Measurements from ENCODE around the gene YWHAQ.
"Not testable (repeated sequence)": the region's sequence is repeated elsewhere in the genome, so short reads cannot be mapped to it uniquely, and the experiment has no call there.

Gene YWHAQ

DNA sequence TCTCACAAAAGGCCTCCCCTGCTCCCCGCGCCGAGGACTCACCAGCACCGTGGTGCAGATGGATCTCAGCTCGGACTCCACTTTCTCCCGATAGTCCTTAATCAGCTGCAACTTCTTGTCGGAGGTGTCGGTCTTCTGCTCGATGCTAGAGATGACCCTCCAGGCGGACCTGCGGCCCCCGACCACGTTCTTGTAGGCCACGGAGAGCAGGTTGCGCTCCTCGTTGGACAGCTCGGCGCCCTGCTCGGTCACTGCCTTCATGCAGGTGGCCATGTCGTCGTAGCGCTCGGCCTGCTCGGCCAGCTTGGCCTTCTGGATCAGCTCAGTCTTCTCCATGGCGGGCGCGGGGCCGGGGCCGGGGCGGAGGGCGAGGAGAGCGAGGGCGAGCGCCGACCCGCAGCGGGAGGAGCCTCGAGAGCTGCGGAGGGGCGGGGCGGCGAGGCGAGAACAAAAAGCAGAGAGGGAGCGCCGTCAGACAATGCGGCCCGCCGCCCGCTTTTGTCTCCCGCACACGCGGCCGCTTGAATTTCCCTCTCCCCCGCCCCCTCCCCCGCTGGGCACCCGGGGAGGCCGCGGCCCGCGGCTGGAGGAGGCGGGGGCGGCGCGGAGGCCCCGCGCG is 571 bp downstream of the YWHAQ start:
- peak; percentile 93 for DNase-seq

DNA sequence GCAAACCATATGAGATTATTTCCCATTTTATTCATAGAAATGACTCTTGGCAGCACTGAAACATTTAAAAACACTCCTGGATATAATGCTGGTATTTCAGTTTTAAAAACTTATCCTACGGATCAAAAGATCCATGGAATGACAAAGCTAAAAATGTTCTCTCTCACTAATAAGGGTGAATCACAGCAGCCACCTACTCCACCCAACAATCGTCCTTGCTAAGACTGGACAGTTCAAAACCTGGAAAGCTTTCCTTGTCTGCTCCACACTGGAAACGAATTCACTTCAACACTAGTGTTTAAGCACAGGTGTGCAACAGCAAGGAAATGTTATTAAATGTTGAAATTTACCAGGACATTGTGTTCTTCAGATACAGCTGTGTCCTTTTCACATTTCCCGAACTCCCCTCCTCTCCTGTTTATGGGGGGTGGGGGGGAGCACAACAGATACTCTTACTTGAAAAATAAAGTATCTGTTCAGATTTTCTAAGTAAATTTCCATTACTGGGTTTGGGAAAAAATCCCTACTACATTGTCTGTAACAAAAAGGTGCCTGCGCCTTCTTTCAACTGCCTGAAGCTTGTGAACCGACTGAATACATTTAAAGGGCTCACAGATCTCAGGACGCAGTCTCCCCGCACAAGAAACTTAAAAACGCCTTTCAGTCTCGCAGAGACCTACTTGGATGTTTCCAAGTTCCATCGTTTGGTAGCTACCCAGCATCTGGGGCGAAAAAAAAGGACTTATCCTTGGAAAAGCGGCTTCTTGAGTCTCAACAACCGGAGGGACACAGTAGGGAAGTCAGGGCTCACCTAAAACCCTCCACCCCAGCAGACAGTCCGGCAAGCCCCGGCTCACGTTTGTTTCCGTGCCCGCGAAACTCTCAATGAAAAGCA is 1.3 kb downstream of the YWHAQ start:
- no peak for DNase-seq

DNA sequence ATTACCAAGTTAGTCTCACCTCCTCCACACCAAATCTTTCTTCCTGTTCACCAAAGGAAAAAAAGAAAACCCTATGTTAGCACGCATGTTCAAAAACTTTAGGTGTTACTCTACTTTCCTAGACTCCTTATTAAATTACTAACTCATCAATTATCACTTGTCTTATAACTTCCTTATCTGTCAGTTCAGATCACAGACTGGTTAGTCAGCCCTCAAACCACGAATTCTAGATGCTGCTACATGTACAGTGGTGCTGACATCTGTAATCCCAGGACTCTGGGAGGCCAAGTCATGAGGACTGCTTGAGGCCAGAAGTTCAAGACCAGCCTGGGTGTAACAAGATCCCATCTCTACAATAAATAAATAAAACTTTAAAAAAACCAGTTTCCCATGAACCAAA is 3.5 kb downstream of the YWHAQ start:
- no peak for DNase-seq

DNA sequence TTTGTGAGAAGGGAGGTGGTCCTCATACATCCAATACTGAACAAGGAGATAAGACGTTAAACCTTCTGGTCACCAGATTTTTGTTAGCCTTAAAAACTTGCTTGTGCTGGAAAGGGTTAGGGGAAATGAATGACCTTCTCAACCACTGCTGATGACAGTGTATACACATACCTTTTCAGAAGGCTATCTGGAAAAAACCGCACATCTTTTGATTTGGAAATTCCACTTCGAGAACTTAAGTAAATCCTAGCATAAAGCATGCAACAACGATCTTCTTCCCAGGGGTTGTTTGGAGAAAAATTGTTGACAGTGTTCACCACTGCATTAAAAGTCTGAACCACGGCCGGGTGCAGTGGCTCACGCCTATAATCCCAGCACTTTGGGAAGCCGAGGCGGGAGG is 7.6 kb downstream of the YWHAQ start:
- DNase-seq = no peak

DNA sequence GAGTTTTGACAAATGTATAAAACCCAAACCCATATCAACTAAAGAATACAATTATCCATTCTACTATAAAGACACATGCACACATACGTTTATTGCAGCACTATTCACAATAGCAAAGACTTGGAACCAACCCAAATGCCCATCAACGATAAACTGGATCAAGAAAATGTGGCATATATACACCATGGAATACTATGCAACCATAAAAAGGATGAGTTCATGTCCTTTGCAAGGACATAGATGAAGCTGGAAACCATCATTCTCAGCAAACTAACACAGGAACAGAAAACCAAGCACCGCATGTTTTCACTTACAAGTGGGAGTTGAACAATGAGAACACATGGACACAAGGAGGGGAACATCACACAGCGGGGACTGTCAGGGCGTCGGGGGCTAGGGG is 9.1 kb downstream of the YWHAQ start:
- DNase-seq = not testable (repeated sequence)

DNA sequence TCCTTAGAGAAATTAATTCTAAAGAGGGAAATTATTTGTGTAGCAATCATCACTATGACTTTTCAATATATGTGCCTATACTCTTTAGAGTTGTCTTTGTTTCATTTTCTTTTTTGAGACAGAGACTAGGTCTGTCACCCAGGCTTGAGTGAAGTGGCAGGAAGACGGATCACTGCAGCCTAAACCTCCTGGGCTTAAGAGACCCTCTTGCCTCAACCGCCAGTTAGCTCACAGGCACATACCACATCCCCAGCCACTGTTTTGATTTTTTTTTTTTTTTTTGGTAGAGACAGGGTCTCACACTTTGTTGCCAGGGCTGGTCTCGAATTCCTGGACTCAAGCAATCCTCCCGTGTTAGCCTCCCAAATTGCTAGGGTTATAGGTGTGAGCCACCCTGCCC is 12.4 kb downstream of the YWHAQ start:
- no peak for DNase-seq

DNA sequence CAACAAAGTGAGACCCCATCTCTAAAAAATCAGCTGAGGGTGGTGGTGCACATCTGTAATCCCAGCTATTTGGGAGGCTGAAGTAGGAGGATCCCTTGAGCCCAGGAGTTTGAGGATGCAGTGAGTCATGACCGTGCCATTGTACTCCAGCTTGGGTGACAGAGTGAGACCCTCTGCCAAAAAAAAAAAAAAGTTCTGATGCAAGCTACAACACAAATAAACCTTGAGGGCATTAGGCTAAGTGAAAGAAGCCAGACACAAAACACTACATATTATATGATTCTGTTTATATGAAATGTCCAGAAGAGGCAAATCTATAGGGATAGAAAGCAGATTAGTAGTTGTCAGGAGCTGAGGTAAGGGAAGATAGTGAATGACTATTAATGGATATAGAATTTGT is 13.0 kb downstream of the YWHAQ start:
- DNase-seq = no peak

DNA sequence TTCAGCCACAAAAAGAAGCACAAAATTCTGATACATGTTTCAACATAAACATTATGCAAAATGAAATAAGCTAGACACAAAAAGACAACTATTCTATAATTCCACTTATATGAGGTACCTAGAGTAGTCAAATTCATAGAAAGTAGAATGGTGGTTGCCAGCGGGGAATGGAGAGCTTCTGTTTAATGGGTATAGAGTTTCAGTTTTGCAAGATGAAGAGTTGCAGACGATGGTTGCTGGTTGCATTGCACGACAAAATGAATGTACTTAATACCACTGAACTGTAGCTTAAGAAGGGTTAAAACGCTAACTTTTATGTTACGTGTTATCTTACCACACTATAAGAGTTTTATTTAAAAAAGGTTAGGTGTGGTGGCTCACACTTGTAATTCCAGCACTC is 13.5 kb downstream of the YWHAQ start:
- no peak for DNase-seq

DNA sequence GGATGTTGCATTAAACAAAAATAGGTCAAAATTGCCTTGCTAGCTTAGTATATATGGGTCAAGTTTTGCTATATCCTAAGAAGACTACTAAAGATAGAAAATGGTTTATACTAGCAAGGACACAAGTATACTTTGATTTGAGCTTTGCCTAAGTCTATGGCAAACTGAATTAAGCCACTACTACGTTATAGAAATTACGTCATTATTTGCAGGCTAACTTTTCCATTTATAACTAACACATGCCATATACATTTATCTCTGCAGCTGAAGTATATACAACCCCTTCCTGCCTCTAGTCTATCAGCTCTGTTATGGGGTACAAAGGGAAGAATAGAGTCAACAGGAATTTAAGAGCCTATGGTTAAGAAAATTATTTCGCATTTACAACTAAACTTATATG is 16.2 kb downstream of the YWHAQ start:
- no peak for DNase-seq

DNA sequence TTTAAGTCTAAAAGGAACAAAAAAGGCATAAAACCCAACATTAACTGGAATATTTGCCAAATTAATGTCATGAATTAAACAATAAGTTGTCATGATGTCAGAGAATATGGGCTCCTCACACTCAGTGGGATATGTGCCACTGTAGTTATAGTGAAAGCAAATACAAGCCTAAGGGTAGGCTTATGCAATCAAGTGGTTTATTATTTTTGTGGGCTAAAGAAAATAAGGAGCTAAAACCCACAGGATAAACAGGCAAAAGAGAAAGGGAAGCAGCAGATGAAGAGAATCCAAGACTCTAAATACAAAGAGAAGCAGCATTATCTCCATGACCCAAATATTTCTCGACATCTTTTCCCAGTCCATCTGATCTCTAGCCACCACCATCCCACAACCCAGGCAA is 17.5 kb downstream of the YWHAQ start:
- DNase-seq = no peak

DNA sequence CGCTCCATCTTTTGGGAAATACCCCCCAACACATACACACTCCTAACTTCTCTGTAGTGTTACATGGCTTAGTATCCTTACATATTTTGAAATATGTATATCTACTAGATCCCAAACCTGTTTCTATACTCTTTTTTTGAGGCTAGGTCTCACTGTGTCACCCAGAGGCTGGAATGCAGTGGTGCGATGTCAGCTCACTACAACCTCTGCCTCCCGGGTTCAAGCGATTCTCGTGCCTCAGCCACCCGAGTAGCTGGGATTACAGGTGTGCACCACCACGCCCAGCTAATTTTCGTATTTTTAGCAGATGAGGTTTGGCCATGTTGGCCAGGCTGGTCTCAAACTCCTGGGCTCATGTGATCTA is 19.3 kb downstream of the YWHAQ start:
- not testable (repeated sequence) for DNase-seq

DNA sequence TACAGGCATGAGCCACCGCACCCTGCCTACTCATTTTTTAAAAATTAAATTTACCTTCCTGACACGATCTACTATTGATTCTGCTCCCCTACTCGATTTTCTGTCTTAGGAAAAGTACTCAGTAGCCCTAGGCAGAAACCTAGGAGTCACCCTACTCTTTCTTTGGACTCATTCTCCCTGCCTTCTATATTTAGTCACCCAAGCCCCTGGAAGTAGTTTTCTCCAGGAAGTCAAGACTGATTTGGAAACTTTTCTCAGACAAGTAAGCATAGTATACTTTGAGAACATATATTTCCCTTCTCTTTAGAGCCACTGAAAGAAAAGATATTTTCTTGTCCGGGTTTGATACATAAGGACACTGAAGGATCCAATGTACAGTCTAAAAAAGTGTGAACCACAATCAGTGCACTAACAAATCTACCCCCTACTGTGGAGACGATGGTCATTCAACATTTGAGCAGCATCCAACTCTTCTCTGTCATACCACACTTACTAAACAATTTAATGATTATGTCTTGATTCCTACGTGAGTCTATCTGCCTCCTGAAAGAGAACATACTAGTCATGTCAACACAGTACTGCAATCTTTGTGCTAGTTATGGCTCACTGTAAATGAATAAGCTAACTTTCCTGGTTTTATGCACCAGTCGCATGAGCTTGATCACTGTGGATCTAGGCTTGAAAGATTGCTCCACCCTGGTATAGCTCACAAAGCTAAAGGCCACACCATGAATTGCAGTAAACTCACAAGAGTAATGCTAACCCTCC is 19.8 kb downstream of the YWHAQ start:
- no peak for DNase-seq

DNA sequence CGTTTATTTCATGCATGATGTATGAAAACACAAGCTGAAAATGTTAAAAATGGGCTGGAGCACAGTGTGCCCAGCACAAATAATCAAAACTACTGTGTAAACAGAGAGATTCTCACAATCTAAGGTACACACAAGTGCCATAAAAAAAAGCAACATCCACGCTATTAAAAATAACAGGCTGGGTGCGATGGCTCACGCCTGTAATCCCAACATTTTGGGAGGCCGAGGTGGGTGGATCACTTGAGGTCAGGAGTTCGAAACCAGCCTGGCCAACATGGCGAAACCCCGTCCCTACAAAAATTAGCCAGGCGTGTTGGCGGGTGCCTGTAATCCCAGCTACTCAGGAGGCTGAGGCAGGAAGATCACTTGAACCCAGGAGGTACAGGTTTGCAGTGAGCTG is 22.3 kb downstream of the YWHAQ start:
- DNase-seq = not testable (repeated sequence)

DNA sequence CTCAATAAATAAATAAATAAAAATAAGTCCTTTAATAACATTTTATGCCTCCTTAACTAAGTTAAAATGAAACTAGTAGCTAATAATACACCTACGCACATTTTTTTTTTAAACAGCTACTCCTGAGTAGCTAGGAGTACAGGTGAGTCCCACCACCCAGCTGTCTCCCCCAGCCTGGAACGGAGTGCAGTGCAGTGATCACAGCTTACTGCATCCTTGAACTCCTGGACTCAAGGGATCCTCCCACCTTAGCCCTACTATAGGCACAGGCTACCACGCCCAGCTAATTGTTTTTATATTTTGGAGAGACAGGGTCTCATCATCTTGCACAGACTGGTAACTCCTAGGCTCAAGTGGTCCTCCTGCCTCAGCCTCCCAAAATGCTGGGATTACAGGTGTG is 28.4 kb downstream of the YWHAQ start:
- no peak for DNase-seq

DNA sequence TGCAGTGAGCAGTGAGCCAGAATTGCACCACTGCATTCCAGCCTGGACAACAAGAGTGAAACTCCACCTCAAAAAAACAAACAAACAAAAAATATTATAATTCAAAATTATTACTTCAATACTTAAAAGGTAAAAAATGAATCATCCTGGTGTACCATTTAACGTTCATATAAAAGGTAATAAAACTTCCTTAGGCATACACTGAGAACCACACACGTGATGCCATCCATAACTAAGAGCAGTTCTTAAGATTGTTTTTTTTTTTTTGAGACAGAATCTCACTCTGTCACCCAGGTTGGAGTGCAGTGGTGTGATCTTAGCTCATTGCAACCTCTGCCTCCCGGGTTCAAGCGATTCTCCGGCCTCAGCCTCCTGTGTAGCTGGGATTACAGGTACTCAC is 29.4 kb downstream of the YWHAQ start:
- DNase-seq = no peak

DNA sequence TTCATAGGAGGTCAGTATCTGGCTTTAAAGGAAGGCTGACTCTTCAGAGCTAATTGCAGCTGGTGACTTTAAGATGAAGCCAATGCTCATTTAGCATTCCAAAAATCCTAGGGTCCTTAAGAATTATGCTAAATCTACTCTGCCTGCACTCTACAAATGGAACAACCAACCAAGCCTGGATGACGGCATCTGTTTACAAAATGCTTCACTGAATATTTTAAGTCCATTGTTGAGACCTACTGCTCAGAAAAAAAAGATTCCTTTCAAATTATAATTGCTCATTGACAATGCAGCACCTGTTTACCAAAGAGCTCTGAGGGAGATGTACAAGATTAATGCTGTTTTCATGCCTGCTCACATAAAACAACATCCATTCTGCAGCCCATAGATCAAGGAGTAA is 31.4 kb downstream of the YWHAQ start:
- no peak for DNase-seq

DNA sequence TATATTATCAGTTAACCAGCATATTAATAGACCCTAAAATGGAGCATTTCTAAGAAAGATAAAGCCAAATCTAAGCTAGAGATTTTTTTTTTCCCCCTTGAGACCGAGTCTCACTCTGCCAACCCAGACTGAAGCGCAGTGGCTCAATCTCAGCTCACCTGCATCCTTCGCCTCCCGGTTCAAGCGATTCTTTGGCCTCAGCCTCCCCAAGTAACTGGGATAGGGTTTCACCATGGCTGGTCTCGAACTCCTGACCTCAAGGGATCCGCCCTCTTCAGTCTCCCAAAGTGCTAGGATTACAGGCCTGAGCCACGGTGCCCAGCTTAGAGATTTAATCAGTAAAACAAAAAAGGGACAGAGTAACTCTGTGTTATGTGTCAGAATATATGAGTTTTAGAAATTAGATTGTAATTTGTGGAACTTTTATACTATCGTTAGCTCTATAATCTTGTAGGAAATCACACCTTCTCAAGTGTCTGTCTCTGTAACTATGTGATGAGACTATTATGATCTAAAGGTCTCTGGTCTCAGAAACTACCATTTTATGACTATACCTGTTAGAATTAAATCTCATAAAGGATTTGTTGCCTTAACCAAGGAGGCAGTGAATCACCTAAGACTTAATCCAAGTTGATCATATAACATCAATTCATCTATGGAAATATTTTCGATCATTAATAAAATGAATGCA is 34.0 kb downstream of the YWHAQ start:
- DNase-seq = no peak

DNA sequence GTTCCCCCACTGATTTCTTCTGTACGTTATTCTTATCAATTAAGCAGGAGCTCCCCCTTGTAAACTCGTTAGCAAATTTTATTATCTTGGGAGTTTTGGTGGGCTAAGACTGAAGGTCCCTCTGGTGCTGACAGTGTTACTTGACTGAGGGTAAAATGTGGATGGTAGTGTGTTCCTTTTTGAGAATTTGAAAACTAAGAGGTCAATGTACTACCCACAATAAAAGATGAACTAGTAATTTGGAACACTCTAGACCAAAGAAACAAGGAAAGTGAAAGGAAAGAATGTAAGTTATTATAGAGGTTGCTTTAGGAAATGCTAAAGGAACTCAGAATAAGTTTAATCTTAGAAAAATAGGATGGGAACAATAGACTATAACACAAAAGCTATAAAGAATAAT is 35.1 kb downstream of the YWHAQ start:
- DNase-seq = no peak

DNA sequence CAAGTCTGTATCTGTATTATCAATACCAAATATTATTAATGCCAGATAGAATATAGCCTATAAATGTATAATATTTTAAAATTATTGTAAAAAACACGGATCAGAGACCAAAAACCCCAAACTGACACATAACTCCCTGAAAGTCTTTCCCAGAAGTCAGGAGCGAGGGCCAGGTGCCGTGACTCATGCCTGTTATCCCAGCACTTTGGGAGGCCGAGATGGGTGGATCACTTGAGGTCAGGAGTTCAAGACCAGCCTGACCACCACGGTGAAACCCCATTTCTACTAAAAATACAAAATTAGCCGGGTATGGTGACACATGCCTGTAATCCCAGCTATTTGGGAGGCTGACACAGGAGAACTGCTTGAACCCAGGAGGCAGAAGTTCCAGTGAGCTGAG is 35.5 kb downstream of the YWHAQ start:
- not testable (repeated sequence) for DNase-seq

DNA sequence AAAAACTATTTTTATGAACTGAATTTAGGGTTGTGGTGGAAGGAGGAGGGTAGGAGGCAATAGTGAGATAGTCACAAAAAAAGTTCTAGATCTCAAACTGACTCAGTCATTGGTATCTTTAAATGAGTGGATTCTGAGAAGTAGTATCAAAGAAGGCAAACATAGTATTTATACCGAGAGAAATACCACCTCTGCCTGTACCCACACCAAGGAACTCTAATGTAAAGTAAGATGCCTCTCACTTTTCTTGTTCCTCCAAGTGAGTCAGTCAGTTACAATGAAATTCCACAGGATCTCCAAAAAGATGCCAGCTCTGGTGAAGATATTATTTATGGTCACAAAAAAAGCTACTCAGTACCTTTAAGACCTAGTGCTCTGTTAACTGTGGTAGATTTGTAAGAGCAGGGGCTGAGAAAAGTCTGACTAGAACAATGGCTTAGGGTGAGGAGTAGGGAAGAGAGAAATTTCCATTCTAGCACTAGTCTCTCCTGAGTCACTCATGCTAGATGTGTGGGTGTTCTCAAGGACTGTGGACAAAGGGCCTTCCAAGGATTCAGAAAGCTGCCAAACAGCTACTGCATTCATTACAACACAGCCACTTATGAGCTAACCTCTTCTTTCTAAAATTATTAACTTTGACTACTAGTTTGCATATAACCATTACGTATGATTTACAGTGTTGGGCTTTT is 36.3 kb downstream of the YWHAQ start:
- no peak for DNase-seq

DNA sequence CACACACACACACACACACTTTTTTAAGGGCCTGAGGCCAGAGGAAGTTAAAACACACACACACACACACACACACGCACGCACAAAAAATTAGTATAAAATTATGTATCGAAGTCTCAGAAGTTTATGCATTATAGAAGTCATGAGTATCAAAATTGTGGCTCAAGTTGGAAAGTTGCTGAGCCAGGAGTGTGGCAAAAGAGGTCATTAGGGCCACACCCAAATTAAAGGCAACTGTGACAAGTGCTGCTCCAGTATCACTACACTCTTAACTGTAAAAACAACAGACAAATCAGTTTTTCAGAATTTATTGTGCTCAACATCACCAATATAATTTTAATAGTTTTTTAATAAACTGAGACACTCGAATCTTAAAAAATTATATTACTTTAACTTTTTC is 36.9 kb downstream of the YWHAQ start:
- no peak for DNase-seq

DNA sequence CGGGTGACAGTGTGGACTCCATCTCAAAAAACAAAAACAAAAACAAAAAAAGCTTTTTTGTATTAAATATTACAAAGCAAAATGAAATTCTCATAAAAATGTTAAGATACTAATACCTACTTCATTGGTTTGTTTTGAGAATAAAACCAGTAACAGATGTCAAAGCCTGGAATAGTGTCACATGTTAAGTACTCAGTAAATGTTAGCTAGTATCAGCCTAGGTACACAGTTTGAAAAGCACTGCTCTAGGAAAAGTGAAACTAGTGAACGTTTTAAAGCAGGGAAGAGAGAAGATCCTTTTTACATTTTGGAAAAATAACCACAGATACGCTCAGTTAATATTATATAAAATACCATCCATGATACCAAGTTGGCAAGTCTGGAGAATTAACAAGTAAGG is 38.1 kb downstream of the YWHAQ start:
- DNase-seq = no peak

DNA sequence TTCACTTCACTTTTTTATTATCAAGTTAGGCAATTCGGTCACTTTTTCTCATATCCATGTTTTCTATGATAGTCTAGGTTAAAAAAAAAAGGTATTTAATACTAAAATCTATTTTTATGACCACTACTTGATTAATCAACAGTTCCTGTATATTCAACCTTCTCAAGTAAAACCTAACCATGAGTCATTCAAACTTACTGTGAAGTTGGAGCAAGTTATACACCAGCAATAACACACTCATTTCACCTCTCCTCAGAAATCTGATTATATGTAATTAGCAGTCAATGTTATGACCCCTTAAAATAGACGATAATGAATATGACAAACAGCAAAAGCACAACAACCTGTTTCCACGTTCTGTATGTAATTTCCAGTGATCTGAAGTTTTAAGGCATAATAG is 40.2 kb downstream of the YWHAQ start:
- DNase-seq = no peak
